Body of pancreas (tissue), 4 donors: ENCODE results near the gene DDTL. TPM values are rescaled to one million over a fixed set of nuclear protein-coding genes. Genes with fewer than 3 reads are reported as not detected.
"Not testable (repeated sequence)": the region's sequence is repeated elsewhere in the genome, so short reads cannot be mapped to it uniquely, and the experiment has no call there.

Experiments
- ATAC-seq: fragments of 150-250 bp; one replicate; pipeline ENCODE4 v1.9.1; 2016
- DNase-seq, 4 donors: peaks; one replicate each; pipeline ENCODE4 v3.0.0-alpha.2; 2019
- H3K27ac ChIP-seq, 4 donors: fragments of 200-600 bp; sonication (generic); 1 replicate in 3 of 4; 2 replicates in 1 of 4; pipeline versions ENCODE4 v1.5.1 to v1.6.1; 2016 to 2019; ENCODE audit warnings: mild to moderate bottlenecking in 1 of 4, mixed read lengths in 1 of 4, moderate library complexity in 1 of 4
- H3K27me3 ChIP-seq, 2 donors: fragments of 200-600 bp; sonication (generic); one replicate each; pipeline ENCODE4 v1.6.0; 2016; ENCODE audit warnings: mild to moderate bottlenecking in 1 of 2
- H3K36me3 ChIP-seq, 2 donors: fragments of 200-600 bp; sonication (generic); replicated peaks in 1 of 2; 2 replicates each; pipeline ENCODE4 v1.5.1; 2016; ENCODE audit warnings: low read depth in 2 of 2; ENCODE audit not compliant: insufficient read depth in 1 of 2
- H3K4me1 ChIP-seq: fragments of 200-600 bp; sonication (generic); one replicate; pipeline ENCODE4 v1.6.0; 2016
- H3K4me3 ChIP-seq, 2 donors: fragments of 200-600 bp; sonication (generic); 1 replicate in 1 of 2; 2 replicates in 1 of 2; pipeline ENCODE4 v1.5.1; 2016 to 2019
- H3K9me3 ChIP-seq, 3 donors: fragments of 200-600 bp; sonication (generic); 1 replicate in 2 of 3; 2 replicates in 1 of 3; pipeline ENCODE4 v1.5.1; 2016
- CTCF ChIP-seq, 7 experiments: fragments of 450-650 bp in 4 of 7; fragments of 200-600 bp in 3 of 7; sonication (generic) in 3 of 7; IDR thresholded peaks; one replicate each; pipeline ENCODE4 v1.5.1; 2016 to 2019; ENCODE audit warnings: antibody characterized with exemption in 7 of 7
- POLR2A ChIP-seq, 3 donors: fragments of 450-650 bp; IDR thresholded peaks; one replicate each; pipeline ENCODE4 v1.6.1; 2016; ENCODE audit warnings: antibody characterized with exemption in 3 of 3, mild to moderate bottlenecking in 2 of 3
- WGBS, 2 donors: methylation state at CpG; one replicate each; pipeline ENCODE4 v1.1.5; 2017; 5-methylcytosine and 5-hydroxymethylcytosine counted together
- intact Hi-C: fragments of 100-400 bp; cut with DNase I; formaldehyde crosslinking; loops from one replicate; pipeline ENCODE4 v1.15.1; 2023
- total RNA-seq, 2 donors: library from RNA; depleted of rRNA; stranded (reverse); fragments of >200 nt; gene quantifications; one replicate each; pipeline ENCODE4 v1.1.0, GENCODE V29; 2016

Gene DDTL
- total RNA-seq, 2 donors from 2014 or later = 0.66 TPM; not detected in 1

- intact Hi-C loops = loop anchor here (5.0 kb wide), 1 partner anchor 43 kb away; no protein-coding TSS in a partner anchor
- H3K27me3 ChIP-seq = no peaks in the 10 kb centered on the region
- no peak for TF ChIP-seq CTCF (IDR thresholded peaks at IDR 0.05)
- TF ChIP-seq POLR2A (IDR thresholded peaks at IDR 0.05) = peak in 2 of 3 donors; percentile 8 to 11
- WGBS, 2 donors = 71 to 83% methylated on average over 5 of the region's 5 CpGs
- H3K4me1 ChIP-seq = peaks cover 7% of the 10 kb centered on the region
- no peaks in the 10 kb centered on the region for H3K9me3 ChIP-seq
- H3K36me3 ChIP-seq = peaks cover 0 to 8% of the 10 kb centered on the region in 2 donors
- no peak overlapping the region for H3K27ac ChIP-seq
- no peak overlapping the region for H3K4me3 ChIP-seq
- DNase-seq (no peak), ATAC-seq (no peak)
Observed at GRCh38 chr22:23970201-23970641, 3.5 kb downstream of the DDTL start.

GRCh38 chr22:23970816-23971486, 4.3 kb downstream of the DDTL start:
- ATAC-seq = no peak
- H3K36me3 ChIP-seq = peaks cover 0 to 8% of the 10 kb centered on the region in 2 donors
- no peak overlapping the region for H3K4me3 ChIP-seq
- H3K27me3 ChIP-seq = no peaks in the 10 kb centered on the region
- 66 to 79% methylated on average over 6 of the region's 6 CpGs for WGBS, 2 donors
- TF ChIP-seq POLR2A (IDR thresholded peaks at IDR 0.05) (no peak), CTCF (IDR thresholded peaks at IDR 0.05) (no peak)
- peaks cover 7% of the 10 kb centered on the region for H3K4me1 ChIP-seq
- H3K9me3 ChIP-seq = no peaks in the 10 kb centered on the region
- intact Hi-C loops = loop anchor here (5.0 kb wide), 1 partner anchor 44 kb away; no protein-coding TSS in a partner anchor
- no peak for DNase-seq
- H3K27ac ChIP-seq = peak overlapping the region in 1 of 4 donors; percentile 20

GRCh38 chr22:23971927-23972326, 5.2 kb downstream of the DDTL start:
- WGBS, 2 donors = 63 to 79% methylated on average over 2 to 3 of the region's 3 CpGs
- intact Hi-C loops = loop anchor here (5.0 kb wide), 1 partner anchor 45 kb away; no protein-coding TSS in a partner anchor
- not testable (repeated sequence) for H3K4me3 ChIP-seq, ATAC-seq, H3K27me3 ChIP-seq, H3K9me3 ChIP-seq, DNase-seq, H3K4me1 ChIP-seq, H3K36me3 ChIP-seq
- peak overlapping the region in 1 of 4 donors; percentile 29 for H3K27ac ChIP-seq

GRCh38 chr22:23974345-23974744, 7.7 kb downstream of the DDTL start, which contains the start of gene DDT:
Gene DDT, minus strand, starts transcription at chr22:23974441. Its CDS starts 27 bp downstream, at chr22:23974414.
- ATAC-seq = peak; percentile 98
- DNase-seq, H3K4me3 ChIP-seq, H3K36me3 ChIP-seq, H3K9me3 ChIP-seq, H3K27me3 ChIP-seq, H3K4me1 ChIP-seq: not testable (repeated sequence)
- no CpG with 5 or more reads among the region's 29 CpGs for WGBS, 2 donors
- peak within 1 kb of the TSS in 2 of 4 donors; percentile 25 to 62 for H3K27ac ChIP-seq
- intact Hi-C loops = loop anchor here (5.0 kb wide), 1 partner anchor 47 kb away; no protein-coding TSS in a partner anchor

GRCh38 chr22:23974836-23975352, 8.2 kb downstream of the DDTL start:
- peak; percentile 53 for ATAC-seq
- peak overlapping the region in 2 of 4 donors; percentile 25 to 62 for H3K27ac ChIP-seq
- not testable (repeated sequence) for H3K4me3 ChIP-seq, H3K4me1 ChIP-seq, H3K9me3 ChIP-seq, H3K36me3 ChIP-seq, H3K27me3 ChIP-seq
- intact Hi-C loops = loop anchor here (5.0 kb wide), 1 partner anchor 48 kb away; no protein-coding TSS in a partner anchor
- no CpG with 5 or more reads among the region's 27 CpGs for WGBS, 2 donors
- peak in 2 of 4 donors; percentile 42 to 55 for DNase-seq

GRCh38 chr22:23977304-23977703, 10.6 kb downstream of the DDTL start:
- H3K27ac ChIP-seq, H3K4me3 ChIP-seq, H3K27me3 ChIP-seq, H3K36me3 ChIP-seq, ATAC-seq, DNase-seq, H3K4me1 ChIP-seq, H3K9me3 ChIP-seq, intact Hi-C loops: not testable (repeated sequence)
- WGBS, 2 donors = 82% methylated on average over 6 of the region's 12 CpGs; no CpG with 5 or more reads in 1 of the 2 donors

- DNase-seq, H3K9me3 ChIP-seq, intact Hi-C loops, H3K36me3 ChIP-seq, H3K27ac ChIP-seq, H3K4me3 ChIP-seq, H3K4me1 ChIP-seq, H3K27me3 ChIP-seq: not testable (repeated sequence)
- peak; percentile 87 for ATAC-seq
- no CpG with 5 or more reads among the region's 41 CpGs for whole genome bisulfite sequencing, 2 donors
Observed at GRCh38 chr22:23979557-23980240, 13.0 kb downstream of the DDTL start, which contains the start of gene GSTT2. Gene GSTT2, plus strand, starts transcription at chr22:23980134.

GRCh38 chr22:23980567-23980966, 13.9 kb downstream of the DDTL start:
- DNase-seq, ATAC-seq, H3K27ac ChIP-seq, H3K27me3 ChIP-seq, H3K9me3 ChIP-seq, H3K4me1 ChIP-seq, H3K4me3 ChIP-seq, intact Hi-C loops, H3K36me3 ChIP-seq: not testable (repeated sequence)
- WGBS, 2 donors = no CpG with 5 or more reads among the region's 7 CpGs
